MM.1S (cell line): ENCODE data around the gene RBMS2.
"Not testable (repeated sequence)": the region's sequence is repeated elsewhere in the genome, so short reads cannot be mapped to it uniquely, and the experiment has no call there.

Experiments used
- DNase-seq: peaks from one replicate; pipeline ENCODE4 v3.0.0-alpha.2; 2015
- H2AFZ ChIP-seq: fragments of 300-600 bp; sonication (generic); 2 replicates; pipeline ENCODE4 v1.6.0; 2016; ENCODE audit warnings: antibody characterized with exemption, low read length
- H3F3A ChIP-seq: fragments of 300-600 bp; sonication (generic); 2 replicates; pipeline ENCODE4 v1.6.1; 2016; ENCODE audit warnings: mild to moderate bottlenecking, antibody characterized with exemption, low read length, moderate library complexity, mixed read lengths; ENCODE audit not compliant: insufficient read depth
- H3K27ac ChIP-seq: fragments of 300-600 bp; sonication (generic); 2 replicates; pipeline ENCODE4 v1.5.1; 2016; ENCODE audit warnings: mild to moderate bottlenecking, low read length
- H3K27me3 ChIP-seq: fragments of 300-600 bp; sonication (generic); replicated peaks from 2 replicates; pipeline ENCODE4 v1.6.0; 2016; ENCODE audit warnings: low read length; ENCODE audit not compliant: insufficient read depth
- H3K36me3 ChIP-seq: fragments of 300-600 bp; sonication (generic); replicated peaks from 2 replicates; pipeline ENCODE4 v1.6.1; 2016; ENCODE audit warnings: mild to moderate bottlenecking, low read length, mixed read lengths; ENCODE audit not compliant: insufficient read depth
- H3K4me1 ChIP-seq: fragments of 300-600 bp; sonication (generic); 2 replicates; pipeline ENCODE4 v1.6.1; 2016; ENCODE audit warnings: low read length, mixed read lengths
- H3K4me2 ChIP-seq: fragments of 300-600 bp; sonication (generic); 2 replicates; pipeline ENCODE4 v1.6.0; 2016; ENCODE audit warnings: low read depth, low read length
- H3K4me3 ChIP-seq: fragments of 300-600 bp; sonication (generic); 2 replicates; pipeline ENCODE4 v1.5.1; 2016; ENCODE audit warnings: low read length, mixed read lengths
- H3K79me2 ChIP-seq: fragments of 300-600 bp; sonication (generic); 2 replicates; pipeline ENCODE4 v1.6.1; 2016; ENCODE audit warnings: mixed run types, low read length, mixed read lengths
- H3K9ac ChIP-seq: fragments of 300-600 bp; sonication (generic); 2 replicates; pipeline ENCODE4 v1.6.1; 2016; ENCODE audit warnings: low read length, mixed read lengths
- H3K9me2 ChIP-seq: fragments of 300-600 bp; sonication (generic); replicated peaks from 2 replicates; pipeline ENCODE4 v1.6.1; 2016; ENCODE audit warnings: mild to moderate bottlenecking, low read length, mixed read lengths; ENCODE audit not compliant: insufficient read depth
- H3K9me3 ChIP-seq: fragments of 300-600 bp; sonication (generic); replicated peaks from 2 replicates; pipeline ENCODE4 v1.6.1; 2016; ENCODE audit warnings: mild to moderate bottlenecking, low read length, mixed read lengths; ENCODE audit not compliant: insufficient read depth
- H4K20me1 ChIP-seq: fragments of 300-600 bp; sonication (generic); 2 replicates; pipeline ENCODE4 v1.6.1; 2016; ENCODE audit warnings: mild to moderate bottlenecking, low read length, moderate library complexity, mixed read lengths; ENCODE audit not compliant: insufficient read depth
- CTCF ChIP-seq: fragments of 300-600 bp; sonication (generic); IDR thresholded peaks from 2 replicates; pipeline ENCODE4 v1.5.1; 2016; ENCODE audit warnings: antibody characterized with exemption, low read length, mixed read lengths
- EZH2phosphoT487 ChIP-seq: fragments of 300-600 bp; sonication (generic); IDR thresholded peaks from 2 replicates; pipeline ENCODE4 v1.6.1; 2018; ENCODE audit warnings: antibody characterized with exemption, low read length

RBMS2 gene

GRCh38 chr12:56496704-56497103 lies 24.9 kb upstream of the RBMS2 start:
- H3K9me3 ChIP-seq, H3K4me2 ChIP-seq, H3F3A ChIP-seq, H3K36me3 ChIP-seq, H3K4me3 ChIP-seq, H3K27ac ChIP-seq, H2AFZ ChIP-seq, H4K20me1 ChIP-seq, H3K4me1 ChIP-seq, H3K27me3 ChIP-seq, H3K79me2 ChIP-seq, H3K9ac ChIP-seq, H3K9me2 ChIP-seq: not testable (repeated sequence)
- TF ChIP-seq CTCF = peak; percentile 21; the same call in 1 of the 2 replicates
- DNase-seq = peak; percentile 29

GRCh38 chr12:56498126-56498902 lies 23.3 kb upstream of the RBMS2 start:
- not testable (repeated sequence) for H4K20me1 ChIP-seq, H3K4me2 ChIP-seq, H2AFZ ChIP-seq, H3K27ac ChIP-seq, H3K9me3 ChIP-seq, H3K27me3 ChIP-seq, H3K36me3 ChIP-seq, H3K4me1 ChIP-seq, H3F3A ChIP-seq, H3K79me2 ChIP-seq, H3K4me3 ChIP-seq, H3K9ac ChIP-seq, H3K9me2 ChIP-seq, DNase-seq

GRCh38 chr12:56499452-56499851 lies 22.2 kb upstream of the RBMS2 start:
- not testable (repeated sequence) for H3K27me3 ChIP-seq, H3K4me3 ChIP-seq, H3K9me3 ChIP-seq, H3K27ac ChIP-seq, H3K9me2 ChIP-seq, H3K9ac ChIP-seq, H3K4me2 ChIP-seq, H3K79me2 ChIP-seq, DNase-seq, H2AFZ ChIP-seq, H3F3A ChIP-seq, H3K36me3 ChIP-seq, H4K20me1 ChIP-seq, H3K4me1 ChIP-seq

- not testable (repeated sequence) for H2AFZ ChIP-seq, H3K36me3 ChIP-seq, H3K4me3 ChIP-seq, H3K9me2 ChIP-seq, H3K4me1 ChIP-seq, H3F3A ChIP-seq, H3K27ac ChIP-seq, H3K27me3 ChIP-seq, DNase-seq, H4K20me1 ChIP-seq, H3K9me3 ChIP-seq, H3K9ac ChIP-seq, H3K79me2 ChIP-seq, H3K4me2 ChIP-seq
These were observed 21.7 kb upstream of the RBMS2 start for GRCh38 chr12:56499879-56500278.

- TF ChIP-seq CTCF = no peak
- no peak for TF ChIP-seq EZH2phosphoT487
- H3K27ac ChIP-seq = no peak overlapping the region
- no peaks in the 10 kb centered on the region for H3F3A ChIP-seq
- no peaks in the 10 kb centered on the region for H3K9me3 ChIP-seq
- H3K36me3 ChIP-seq = no peaks in the 10 kb centered on the region
- no peak overlapping the region for H2AFZ ChIP-seq
- no peak overlapping the region for H3K9ac ChIP-seq
- H3K9me2 ChIP-seq = no peaks in the 10 kb centered on the region
- no peak overlapping the region for H3K4me2 ChIP-seq
- no peak for DNase-seq
- H4K20me1 ChIP-seq = no peaks in the 10 kb centered on the region
- no peaks in the 10 kb centered on the region for H3K4me1 ChIP-seq
- no peaks in the 10 kb centered on the region for H3K79me2 ChIP-seq
- no peaks in the 10 kb centered on the region for H3K27me3 ChIP-seq
- H3K4me3 ChIP-seq = no peak overlapping the region
These were observed 10.8 kb upstream of the RBMS2 start for GRCh38 chr12:56510786-56511185.

GRCh38 chr12:56514014-56514318 lies 7.7 kb upstream of the RBMS2 start:
- not testable (repeated sequence) for DNase-seq, H3K4me1 ChIP-seq, H3K9me3 ChIP-seq, H3K9me2 ChIP-seq, H3F3A ChIP-seq, H4K20me1 ChIP-seq, H3K27ac ChIP-seq, H3K79me2 ChIP-seq, H2AFZ ChIP-seq, H3K27me3 ChIP-seq, H3K4me3 ChIP-seq, H3K4me2 ChIP-seq, H3K36me3 ChIP-seq, H3K9ac ChIP-seq
